HepG2 (cell line): ENCODE data around the gene PHF2. TPM values are rescaled to one million over a fixed set of nuclear protein-coding genes. Genes with fewer than 3 reads are reported as not detected.

Experiments
- DR1 ChIP-seq: sonication (generic); formaldehyde crosslinking; IDR thresholded peaks from 2 replicates; pipeline ENCODE4 v1.8.0; 2021; ENCODE audit warnings: mild to moderate bottlenecking, missing genetic modification reagents, inconsistent platforms
- GATAD1 ChIP-seq: IDR thresholded peaks from 2 replicates; pipeline ENCODE4 v1.6.1; 2016; ENCODE audit warnings: missing genetic modification reagents, missing compliant biosample characterization
- REXO4 ChIP-seq: sonication (generic); formaldehyde crosslinking; IDR thresholded peaks from 2 replicates; pipeline ENCODE4 v1.8.0; 2022; ENCODE audit warnings: missing genetic modification reagents, mild to moderate bottlenecking, borderline replicate concordance
- SALL1 ChIP-seq: sonication (generic); formaldehyde crosslinking; IDR thresholded peaks from 2 replicates; pipeline ENCODE4 v1.8.0; 2022; ENCODE audit warnings: mild to moderate bottlenecking, missing genetic modification reagents
- SP5 ChIP-seq: IDR thresholded peaks from 2 replicates; pipeline ENCODE4 v1.6.1; 2016; ENCODE audit warnings: low read depth, borderline replicate concordance
- ZNF30 ChIP-seq: sonication (generic); formaldehyde crosslinking; IDR thresholded peaks from 2 replicates; pipeline ENCODE4 v1.5.0; 2020; ENCODE audit warnings: mild to moderate bottlenecking, missing genetic modification reagents
- ZNF556 ChIP-seq: sonication (generic); formaldehyde crosslinking; IDR thresholded peaks from 2 replicates; pipeline ENCODE4 v1.4.0; 2020; ENCODE audit warnings: mild to moderate bottlenecking, missing genetic modification reagents, borderline replicate concordance
- polyA plus RNA-seq, 8 experiments: library from polyadenylated mRNA; depleted of rRNA in 3 of 8; stranded (reverse) in 7 of 8; unstranded in 1 of 8; fragments of >200 nt; fragmentation: Illumina TruSeq in 4 of 8; extraction: Trizol in 4 of 8; gene quantifications; 2 replicates each; pipeline versions ENCODE4 v1.2.1 to v1.2.3, GENCODE V29; 2011 to 2016; ENCODE audit warnings: low read depth in 4 of 8, missing spikeins in 1 of 8, mixed read lengths in 1 of 8; ENCODE audit not compliant: insufficient read depth in 1 of 8
- total RNA-seq, 5 experiments: library from RNA; depleted of rRNA; stranded (reverse); fragments of >200 nt; fragmentation: Illumina TruSeq; extraction: Trizol; gene quantifications; 2 replicates each; pipeline ENCODE4 v1.2.3, GENCODE V29; 2016; ENCODE audit warnings: low read depth in 1 of 5
- TF ChIP-seq, protein P1 (sequence below): fragments of 450-650 bp; IDR thresholded peaks from 2 replicates; pipeline ENCODE4 v1.6.1; 2017; ENCODE audit warnings: mild to moderate bottlenecking
- TF ChIP-seq, protein P2 (sequence below): sonication (generic); formaldehyde crosslinking; IDR thresholded peaks from 2 replicates; pipeline ENCODE4 v1.5.0; 2020; ENCODE audit warnings: mild to moderate bottlenecking, missing genetic modification reagents, borderline replicate concordance
- TF ChIP-seq, protein P3 (sequence below): sonication (generic); formaldehyde crosslinking; IDR thresholded peaks from 2 replicates; pipeline ENCODE4 v1.8.1; 2023; ENCODE audit warnings: mild to moderate bottlenecking, missing genetic modification reagents
- TF ChIP-seq, protein P4 (sequence below): sonication (generic); formaldehyde crosslinking; IDR thresholded peaks from 2 replicates; pipeline ENCODE4 v1.5.0; 2020; ENCODE audit warnings: mild to moderate bottlenecking, missing genetic modification reagents, moderate library complexity
- TF ChIP-seq, protein P5 (sequence below): sonication (generic); formaldehyde crosslinking; IDR thresholded peaks from 2 replicates; pipeline ENCODE4 v1.4.0; 2020; ENCODE audit warnings: missing genetic modification reagents, mild to moderate bottlenecking, borderline replicate concordance

Gene PHF2
- total and polyA plus RNA-seq, 2 of the 13 experiments (the other 11 are each of a cell fraction or from before 2014, with no cell fraction given): 6.6 to 9.1 TPM

DNA sequence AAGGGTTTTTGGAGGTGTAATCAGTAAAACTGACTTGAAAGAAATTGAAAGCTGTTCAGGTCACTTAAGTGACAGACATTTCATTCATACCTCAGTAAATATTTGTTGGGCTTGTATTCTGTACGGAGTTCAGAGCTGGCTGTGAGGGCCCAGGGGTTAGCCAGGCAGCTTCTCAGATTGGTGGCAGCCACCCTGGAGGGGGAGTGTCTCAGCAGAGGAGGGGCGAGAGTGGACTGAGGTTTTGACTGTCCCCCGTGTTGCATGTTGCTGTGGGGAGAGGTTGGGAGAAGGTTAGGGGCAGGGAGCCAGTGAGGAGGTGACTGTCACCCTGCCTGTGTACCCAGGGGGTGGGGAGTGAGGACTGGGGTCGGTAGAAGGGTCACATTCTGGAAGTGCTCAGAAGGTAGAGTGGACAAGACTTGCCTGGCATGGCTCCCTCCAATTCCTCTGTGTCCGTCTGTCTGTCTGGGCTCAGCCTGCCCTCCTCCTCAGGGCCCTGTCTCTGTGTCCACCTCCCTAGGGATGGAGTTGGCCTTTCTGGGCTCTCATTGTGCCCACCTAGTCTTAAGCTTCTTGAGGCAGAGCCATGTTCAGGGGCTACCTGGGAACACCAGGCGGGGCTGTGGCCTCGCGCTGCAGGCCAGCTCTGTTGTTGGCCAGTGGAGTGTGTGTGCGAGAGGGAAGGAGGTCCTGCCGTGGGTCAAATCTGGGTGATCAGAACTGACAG is 4.4 kb downstream of the PHF2 start (continued):
- TF ChIP-seq DR1 (CRISPR knock-in tag): no peak
- TF ChIP-seq, protein P1, sequence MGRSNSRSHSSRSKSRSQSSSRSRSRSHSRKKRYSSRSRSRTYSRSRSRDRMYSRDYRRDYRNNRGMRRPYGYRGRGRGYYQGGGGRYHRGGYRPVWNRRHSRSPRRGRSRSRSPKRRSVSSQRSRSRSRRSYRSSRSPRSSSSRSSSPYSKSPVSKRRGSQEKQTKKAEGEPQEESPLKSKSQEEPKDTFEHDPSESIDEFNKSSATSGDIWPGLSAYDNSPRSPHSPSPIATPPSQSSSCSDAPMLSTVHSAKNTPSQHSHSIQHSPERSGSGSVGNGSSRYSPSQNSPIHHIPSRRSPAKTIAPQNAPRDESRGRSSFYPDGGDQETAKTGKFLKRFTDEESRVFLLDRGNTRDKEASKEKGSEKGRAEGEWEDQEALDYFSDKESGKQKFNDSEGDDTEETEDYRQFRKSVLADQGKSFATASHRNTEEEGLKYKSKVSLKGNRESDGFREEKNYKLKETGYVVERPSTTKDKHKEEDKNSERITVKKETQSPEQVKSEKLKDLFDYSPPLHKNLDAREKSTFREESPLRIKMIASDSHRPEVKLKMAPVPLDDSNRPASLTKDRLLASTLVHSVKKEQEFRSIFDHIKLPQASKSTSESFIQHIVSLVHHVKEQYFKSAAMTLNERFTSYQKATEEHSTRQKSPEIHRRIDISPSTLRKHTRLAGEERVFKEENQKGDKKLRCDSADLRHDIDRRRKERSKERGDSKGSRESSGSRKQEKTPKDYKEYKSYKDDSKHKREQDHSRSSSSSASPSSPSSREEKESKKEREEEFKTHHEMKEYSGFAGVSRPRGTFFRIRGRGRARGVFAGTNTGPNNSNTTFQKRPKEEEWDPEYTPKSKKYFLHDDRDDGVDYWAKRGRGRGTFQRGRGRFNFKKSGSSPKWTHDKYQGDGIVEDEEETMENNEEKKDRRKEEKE: no peak
- TF ChIP-seq, protein P2, sequence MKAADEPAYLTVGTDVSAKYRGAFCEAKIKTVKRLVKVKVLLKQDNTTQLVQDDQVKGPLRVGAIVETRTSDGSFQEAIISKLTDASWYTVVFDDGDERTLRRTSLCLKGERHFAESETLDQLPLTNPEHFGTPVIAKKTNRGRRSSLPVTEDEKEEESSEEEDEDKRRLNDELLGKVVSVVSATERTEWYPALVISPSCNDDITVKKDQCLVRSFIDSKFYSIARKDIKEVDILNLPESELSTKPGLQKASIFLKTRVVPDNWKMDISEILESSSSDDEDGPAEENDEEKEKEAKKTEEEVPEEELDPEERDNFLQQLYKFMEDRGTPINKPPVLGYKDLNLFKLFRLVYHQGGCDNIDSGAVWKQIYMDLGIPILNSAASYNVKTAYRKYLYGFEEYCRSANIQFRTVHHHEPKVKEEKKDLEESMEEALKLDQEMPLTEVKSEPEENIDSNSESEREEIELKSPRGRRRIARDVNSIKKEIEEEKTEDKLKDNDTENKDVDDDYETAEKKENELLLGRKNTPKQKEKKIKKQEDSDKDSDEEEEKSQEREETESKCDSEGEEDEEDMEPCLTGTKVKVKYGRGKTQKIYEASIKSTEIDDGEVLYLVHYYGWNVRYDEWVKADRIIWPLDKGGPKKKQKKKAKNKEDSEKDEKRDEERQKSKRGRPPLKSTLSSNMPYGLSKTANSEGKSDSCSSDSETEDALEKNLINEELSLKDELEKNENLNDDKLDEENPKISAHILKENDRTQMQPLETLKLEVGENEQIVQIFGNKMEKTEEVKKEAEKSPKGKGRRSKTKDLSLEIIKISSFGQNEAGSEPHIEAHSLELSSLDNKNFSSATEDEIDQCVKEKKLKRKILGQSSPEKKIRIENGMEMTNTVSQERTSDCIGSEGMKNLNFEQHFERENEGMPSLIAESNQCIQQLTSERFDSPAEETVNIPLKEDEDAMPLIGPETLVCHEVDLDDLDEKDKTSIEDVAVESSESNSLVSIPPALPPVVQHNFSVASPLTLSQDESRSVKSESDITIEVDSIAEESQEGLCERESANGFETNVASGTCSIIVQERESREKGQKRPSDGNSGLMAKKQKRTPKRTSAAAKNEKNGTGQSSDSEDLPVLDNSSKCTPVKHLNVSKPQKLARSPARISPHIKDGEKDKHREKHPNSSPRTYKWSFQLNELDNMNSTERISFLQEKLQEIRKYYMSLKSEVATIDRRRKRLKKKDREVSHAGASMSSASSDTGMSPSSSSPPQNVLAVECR (CRISPR knock-in tag): peak; percentile 35; the same call in 1 of the 2 replicates
- no peak for TF ChIP-seq REXO4 (CRISPR knock-in tag)
- TF ChIP-seq SP5 (CRISPR knock-in tag): no peak
- TF ChIP-seq, protein P3, sequence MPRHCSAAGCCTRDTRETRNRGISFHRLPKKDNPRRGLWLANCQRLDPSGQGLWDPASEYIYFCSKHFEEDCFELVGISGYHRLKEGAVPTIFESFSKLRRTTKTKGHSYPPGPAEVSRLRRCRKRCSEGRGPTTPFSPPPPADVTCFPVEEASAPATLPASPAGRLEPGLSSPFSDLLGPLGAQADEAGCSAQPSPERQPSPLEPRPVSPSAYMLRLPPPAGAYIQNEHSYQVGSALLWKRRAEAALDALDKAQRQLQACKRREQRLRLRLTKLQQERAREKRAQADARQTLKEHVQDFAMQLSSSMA: 0 out of 2 replicates have a peak, but pooled peaks have one; percentile 39
- TF ChIP-seq GATAD1 (CRISPR knock-in tag): 0 out of 2 replicates have a peak, but pooled peaks have one; percentile 20
- TF ChIP-seq ZNF556 (CRISPR knock-in tag): peak; percentile 43; the same call in 1 of the 2 replicates
- TF ChIP-seq, protein P4, sequence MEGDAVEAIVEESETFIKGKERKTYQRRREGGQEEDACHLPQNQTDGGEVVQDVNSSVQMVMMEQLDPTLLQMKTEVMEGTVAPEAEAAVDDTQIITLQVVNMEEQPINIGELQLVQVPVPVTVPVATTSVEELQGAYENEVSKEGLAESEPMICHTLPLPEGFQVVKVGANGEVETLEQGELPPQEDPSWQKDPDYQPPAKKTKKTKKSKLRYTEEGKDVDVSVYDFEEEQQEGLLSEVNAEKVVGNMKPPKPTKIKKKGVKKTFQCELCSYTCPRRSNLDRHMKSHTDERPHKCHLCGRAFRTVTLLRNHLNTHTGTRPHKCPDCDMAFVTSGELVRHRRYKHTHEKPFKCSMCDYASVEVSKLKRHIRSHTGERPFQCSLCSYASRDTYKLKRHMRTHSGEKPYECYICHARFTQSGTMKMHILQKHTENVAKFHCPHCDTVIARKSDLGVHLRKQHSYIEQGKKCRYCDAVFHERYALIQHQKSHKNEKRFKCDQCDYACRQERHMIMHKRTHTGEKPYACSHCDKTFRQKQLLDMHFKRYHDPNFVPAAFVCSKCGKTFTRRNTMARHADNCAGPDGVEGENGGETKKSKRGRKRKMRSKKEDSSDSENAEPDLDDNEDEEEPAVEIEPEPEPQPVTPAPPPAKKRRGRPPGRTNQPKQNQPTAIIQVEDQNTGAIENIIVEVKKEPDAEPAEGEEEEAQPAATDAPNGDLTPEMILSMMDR (CRISPR knock-in tag): peak; percentile 71
- TF ChIP-seq, protein P5, sequence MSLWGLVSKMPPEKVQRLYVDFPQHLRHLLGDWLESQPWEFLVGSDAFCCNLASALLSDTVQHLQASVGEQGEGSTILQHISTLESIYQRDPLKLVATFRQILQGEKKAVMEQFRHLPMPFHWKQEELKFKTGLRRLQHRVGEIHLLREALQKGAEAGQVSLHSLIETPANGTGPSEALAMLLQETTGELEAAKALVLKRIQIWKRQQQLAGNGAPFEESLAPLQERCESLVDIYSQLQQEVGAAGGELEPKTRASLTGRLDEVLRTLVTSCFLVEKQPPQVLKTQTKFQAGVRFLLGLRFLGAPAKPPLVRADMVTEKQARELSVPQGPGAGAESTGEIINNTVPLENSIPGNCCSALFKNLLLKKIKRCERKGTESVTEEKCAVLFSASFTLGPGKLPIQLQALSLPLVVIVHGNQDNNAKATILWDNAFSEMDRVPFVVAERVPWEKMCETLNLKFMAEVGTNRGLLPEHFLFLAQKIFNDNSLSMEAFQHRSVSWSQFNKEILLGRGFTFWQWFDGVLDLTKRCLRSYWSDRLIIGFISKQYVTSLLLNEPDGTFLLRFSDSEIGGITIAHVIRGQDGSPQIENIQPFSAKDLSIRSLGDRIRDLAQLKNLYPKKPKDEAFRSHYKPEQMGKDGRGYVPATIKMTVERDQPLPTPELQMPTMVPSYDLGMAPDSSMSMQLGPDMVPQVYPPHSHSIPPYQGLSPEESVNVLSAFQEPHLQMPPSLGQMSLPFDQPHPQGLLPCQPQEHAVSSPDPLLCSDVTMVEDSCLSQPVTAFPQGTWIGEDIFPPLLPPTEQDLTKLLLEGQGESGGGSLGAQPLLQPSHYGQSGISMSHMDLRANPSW (CRISPR knock-in tag): 0 out of 2 replicates have a peak, but pooled peaks have one; percentile 50
- no peak for TF ChIP-seq ZNF30 (CRISPR knock-in tag)
- TF ChIP-seq SALL1: 0 out of 2 replicates have a peak, but pooled peaks have one; percentile 34
